ENCODE results near the gene DIO3. TPM values are rescaled to one million over a fixed set of nuclear protein-coding genes. Genes with fewer than 3 reads are reported as not detected.

Gene DIO3
- total and polyA plus RNA-seq, 2 of the 13 experiments (the other 11 are each of a cell fraction or from before 2014, with no cell fraction given), result not detected

DNA sequence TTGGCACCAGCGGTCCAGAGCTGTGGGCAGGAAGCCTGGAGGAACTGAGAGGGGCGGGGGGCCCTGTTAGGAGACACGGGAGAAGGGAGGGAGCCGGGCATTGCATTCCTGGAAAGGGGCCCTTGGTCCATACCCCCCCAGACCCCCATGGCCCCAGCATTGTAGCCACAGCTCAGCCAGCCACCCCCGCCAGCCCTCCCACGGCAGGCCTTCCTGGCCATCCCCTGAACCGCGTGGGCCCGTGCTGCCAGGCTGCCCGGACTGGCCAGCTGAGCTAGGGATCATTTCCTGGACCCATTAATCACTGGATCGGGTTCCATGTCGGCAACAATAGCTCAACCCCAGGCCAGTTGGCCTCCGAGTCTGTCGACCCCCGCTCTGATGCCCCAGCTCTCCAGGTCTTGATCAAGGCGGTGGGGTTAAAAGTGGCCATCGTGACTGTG is 39.8 kb upstream of the DIO3 start (continued):
- TF ChIP-seq AGO1 (IDR thresholded peaks at IDR 0.05; ENCODE audit: low read depth, low read length, poor library complexity, severe bottlenecking), result no peak
- TF ChIP-seq PRPF4 (IDR thresholded peaks at IDR 0.05; ENCODE audit: low read depth, low read length, poor library complexity, severe bottlenecking), result no peak
- TF ChIP-seq PCBP2 (optimal IDR thresholded peaks at IDR 0.05; ENCODE audit: low read depth, low read length, poor library complexity, severe bottlenecking), result no peak
- no peak for TF ChIP-seq SUZ12 (IDR thresholded peaks at IDR 0.05; ENCODE audit: low read depth, low read length)

- Histone ChIP-seq H3K4me3 (replicated peaks in 1 of 3; ENCODE audit: insufficient read depth in 1 of 3, low read depth in 2 of 3, low read length in 3 of 3) (no peak overlapping the region), H3K4me2 (ENCODE audit: low read depth, low read length) (no peak overlapping the region), H2AFZ (ENCODE audit: low read length) (no peak overlapping the region), H3K4me1 (ENCODE audit: insufficient read depth, low read length) (no peaks in the 10 kb centered on the region), H3K9ac (ENCODE audit: insufficient read depth, low read depth, low read length) (no peak overlapping the region), H3K27ac (ENCODE audit: extremely low read length, insufficient read depth, low read length) (no peak overlapping the region), H3K9me3 (ENCODE audit: low read length) (no peaks in the 10 kb centered on the region), H3K27me3 (ENCODE audit: control insufficient read depth in 1 of 2, insufficient read depth in 2 of 2, low read length in 2 of 2) (peaks cover 6 to 21% of the 10 kb centered on the region in 2 experiments; a peak in 3 of 5 replicates), H4K20me1 (ENCODE audit: insufficient read depth, low read length) (no peaks in the 10 kb centered on the region), H3K36me3 (replicated peaks in 1 of 2; ENCODE audit: control insufficient read depth in 1 of 2, insufficient read depth in 2 of 2, low read length in 2 of 2) (no peaks in the 10 kb centered on the region), H3K79me2 (ENCODE audit: insufficient read depth, low read length) (no peaks in the 10 kb centered on the region)
- 38% methylated on average over 4 of the region's 8 CpGs for WGBS (ENCODE audit: low lambda C conversion rate)
- no peak for TF ChIP-seq RBM22 (optimal IDR thresholded peaks at IDR 0.05; ENCODE audit: low read length)
- no peak for TF ChIP-seq ZBTB4 (CRISPR knock-in tag; IDR thresholded peaks at IDR 0.05; ENCODE audit: borderline replicate concordance)
- no peak for TF ChIP-seq NFIB (CRISPR knock-in tag; IDR thresholded peaks at IDR 0.05; ENCODE audit: borderline replicate concordance)
- TF ChIP-seq THAP11 (CRISPR knock-in tag; IDR thresholded peaks at IDR 0.05), result no peak
- no peak for TF ChIP-seq KIAA2018 (CRISPR knock-in tag; IDR thresholded peaks at IDR 0.05; ENCODE audit: borderline replicate concordance)
- no peak for TF ChIP-seq MLLT10 (CRISPR knock-in tag; IDR thresholded peaks at IDR 0.05)
- in situ Hi-C loops (cut with HindIII; ENCODE audit: extremely low pct_ligation_motif_present, low pct_unique_long_range_greater_than_20kb) (no loop called here), intact Hi-C loops (cut with micrococcal nuclease; ENCODE audit: unreplicated experiment) (no loop called here)
- no TSS peak for BruUV-seq (replicated peaks)
- ChIA-PET CTCF (ENCODE audit: low intra/inter-chr PET ratio, low total read pairs) (no interaction called here), POLR2A (no interaction called here)
- DNase-seq (ENCODE audit: low spot score) (no peak), FAIRE-seq (no peak), ATAC-seq (no peak)
Observed at GRCh38 chr14:101521978-101522377, 39.3 kb upstream of the DIO3 start.
